HS-5 (cell line): ENCODE data around the gene NFYB.
"Not testable (repeated sequence)": the region's sequence is repeated elsewhere in the genome, so short reads cannot be mapped to it uniquely, and the experiment has no call there.

Source experiments
- DNase-seq: peaks from one replicate; pipeline ENCODE4 v3.0.0-alpha.2; 2012; ENCODE audit warnings: low read depth

Gene NFYB

GRCh38 chr12:104114834-104115586 lies 23.0 kb downstream of the NFYB start:
- DNase-seq = not testable (repeated sequence)

DNA sequence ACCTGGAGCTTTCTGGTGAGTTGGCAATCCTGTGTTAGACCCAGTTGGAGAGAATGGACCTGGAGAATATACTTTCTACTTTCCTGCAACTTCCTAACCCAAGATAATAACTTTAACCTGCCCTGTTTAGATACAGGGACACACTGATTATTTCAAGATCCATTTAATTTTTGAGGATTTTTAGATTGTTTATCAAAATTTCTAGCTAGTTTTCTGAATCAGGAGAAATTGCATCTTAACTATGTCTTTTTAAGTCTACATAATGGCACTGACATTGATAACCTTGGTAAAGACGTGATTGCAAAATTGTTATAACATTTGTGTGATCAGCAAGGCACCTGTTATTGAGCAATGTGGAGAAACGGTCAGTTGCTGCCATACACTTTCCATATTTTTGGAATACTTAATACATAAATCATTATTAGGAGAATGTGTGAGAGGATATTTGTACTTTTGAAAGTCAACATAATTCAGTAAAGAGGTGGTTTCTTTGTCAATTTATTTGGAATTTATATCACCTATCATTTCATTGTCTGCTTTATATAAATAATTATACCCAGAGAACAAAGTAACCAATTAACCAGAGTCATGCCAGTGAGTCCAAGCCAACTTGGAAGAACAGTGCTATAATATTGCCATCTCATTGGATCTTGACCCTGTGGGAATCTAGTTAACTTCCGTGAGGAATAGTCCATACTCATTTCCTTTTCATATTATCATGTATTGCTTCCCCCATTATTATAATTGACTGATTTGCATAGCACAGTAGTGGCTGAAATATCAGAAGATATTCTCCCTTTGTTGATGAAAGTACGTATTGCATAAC lies 28.4 kb downstream of the NFYB start:
- no peak for DNase-seq

GRCh38 chr12:104108755-104109445 lies 29.1 kb downstream of the NFYB start:
- DNase-seq = peak; percentile 52

- no peak for DNase-seq
These were observed 31.0 kb downstream of the NFYB start for GRCh38 chr12:104106965-104107364.

DNA sequence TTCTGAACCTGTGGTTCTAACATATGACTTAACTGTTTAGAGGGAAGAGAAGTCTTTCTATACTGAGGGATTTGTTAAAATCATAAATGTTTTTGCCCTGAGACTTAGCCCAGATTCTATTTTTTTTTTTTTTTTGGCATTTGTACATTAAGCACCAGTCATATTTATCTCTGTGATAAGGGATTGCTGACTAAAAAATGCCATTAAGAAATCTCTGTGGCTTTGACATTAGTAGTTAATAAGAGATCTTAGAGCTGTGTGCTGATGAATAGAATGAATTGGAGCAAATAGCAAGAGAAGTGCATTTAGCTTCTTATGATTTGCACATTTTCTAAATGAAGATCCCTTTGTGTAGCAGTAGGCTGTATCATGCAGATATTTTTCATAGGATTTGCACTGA lies 32.5 kb downstream of the NFYB start:
- no peak for DNase-seq

- no peak for DNase-seq
These were observed 40.1 kb downstream of the NFYB start for GRCh38 chr12:104097954-104098353.

GRCh38 chr12:104095289-104095688 lies 42.7 kb downstream of the NFYB start:
- no peak for DNase-seq

DNA sequence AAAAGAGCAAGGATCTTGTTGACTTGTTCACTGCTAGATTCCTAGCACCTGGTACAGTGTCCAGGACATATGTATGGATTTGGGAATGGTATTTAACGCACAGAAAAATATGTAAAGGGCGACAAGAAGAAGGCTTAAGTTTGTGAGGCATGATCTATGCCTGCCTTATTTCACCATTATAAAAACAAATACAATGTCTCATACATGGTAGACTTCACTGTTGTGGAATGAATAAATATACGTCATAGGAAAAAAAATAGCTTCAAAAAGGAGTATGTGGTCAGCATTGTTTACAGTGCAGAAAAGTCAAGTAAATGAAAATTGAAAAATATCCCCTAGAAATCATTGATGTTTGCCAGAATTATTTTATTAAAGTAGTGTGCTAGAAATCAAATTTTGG lies 43.7 kb downstream of the NFYB start:
- no peak for DNase-seq

DNA sequence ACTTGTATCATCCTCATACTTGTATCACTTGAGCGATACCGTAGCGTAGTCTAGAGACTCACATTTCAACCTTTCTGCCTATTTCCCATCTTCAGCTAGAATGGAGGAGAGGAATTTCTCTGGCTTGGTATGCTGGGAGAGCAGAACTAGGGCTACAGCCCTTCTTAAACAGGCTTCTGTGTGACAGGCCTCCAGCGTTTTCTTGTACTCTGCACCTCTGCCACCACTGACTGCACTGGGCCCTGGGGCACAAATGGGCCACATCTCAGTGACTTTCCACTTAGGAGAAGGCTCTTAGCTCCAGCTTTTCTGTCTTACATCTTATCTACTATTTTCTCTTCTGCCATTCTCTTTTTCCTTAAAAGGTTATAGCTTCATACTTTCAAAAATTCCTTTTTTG lies 46.9 kb downstream of the NFYB start:
- no peak for DNase-seq

GRCh38 chr12:104090685-104091084 lies 47.3 kb downstream of the NFYB start:
- DNase-seq = no peak

- DNase-seq = no peak
These were observed 54.1 kb downstream of the NFYB start for GRCh38 chr12:104083769-104084475.

- no peak for DNase-seq
These were observed 57.2 kb downstream of the NFYB start for GRCh38 chr12:104080764-104081163.

GRCh38 chr12:104079024-104079423 lies 59.0 kb downstream of the NFYB start:
- no peak for DNase-seq

DNA sequence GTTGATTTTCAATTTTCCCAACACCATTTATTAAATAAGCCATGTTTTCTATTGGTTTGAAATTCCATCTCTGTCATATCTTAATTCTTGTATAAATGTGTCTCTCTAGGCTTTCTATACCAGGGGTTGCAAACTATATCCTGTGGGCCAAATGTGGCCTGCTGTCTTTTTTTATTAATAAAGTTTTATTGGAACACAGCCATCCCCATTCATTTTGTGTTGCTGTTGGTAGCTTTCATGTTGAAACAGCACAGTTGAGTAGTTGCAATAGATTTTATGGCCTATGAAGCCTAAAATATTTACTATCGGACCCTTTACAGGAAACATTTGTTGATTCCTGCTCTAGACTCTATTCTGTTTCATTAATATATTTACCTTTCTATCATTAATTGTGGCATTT lies 64.3 kb downstream of the NFYB start:
- no peak for DNase-seq

DNA sequence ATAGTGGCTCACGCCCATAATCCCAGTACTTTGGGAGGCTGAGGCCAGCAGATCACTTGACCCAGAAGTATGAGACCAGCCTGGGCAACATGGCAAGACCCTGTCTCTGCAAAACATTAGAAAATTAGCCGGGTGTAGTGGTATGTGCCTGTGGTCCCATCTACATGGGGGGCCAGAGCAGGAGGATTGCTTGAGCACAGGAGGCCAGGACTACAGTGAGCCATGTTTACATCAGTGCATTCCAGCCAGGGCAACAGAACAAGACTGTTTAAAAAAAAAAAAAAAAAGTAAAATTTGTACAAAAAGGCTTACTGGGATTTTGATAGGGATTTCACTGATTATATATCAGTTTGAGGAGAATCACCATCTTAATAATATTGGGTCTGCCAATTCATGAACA lies 65.9 kb downstream of the NFYB start:
- no peak for DNase-seq
